Testis (tissue), 3 donors: ENCODE measurements around the gene SP3. TPM values are rescaled to one million over a fixed set of nuclear protein-coding genes. Genes with fewer than 3 reads are reported as not detected.

ENCODE experiments used
- DNase-seq: peaks from one replicate; pipeline ENCODE4 v3.0.0-alpha.2; 2019
- H3K27ac ChIP-seq, 2 donors: fragments of 200-600 bp; sonication (generic); one replicate each; pipeline ENCODE4 v1.5.1; 2019
- H3K27me3 ChIP-seq: fragments of 200-600 bp; sonication (generic); one replicate; pipeline ENCODE4 v1.5.1; 2019
- H3K36me3 ChIP-seq: fragments of 200-600 bp; sonication (generic); one replicate; pipeline ENCODE4 v1.5.1; 2017; ENCODE audit warnings: low read depth; ENCODE audit errors: missing control alignments
- H3K4me1 ChIP-seq: fragments of 200-600 bp; sonication (generic); one replicate; pipeline ENCODE4 v1.5.1; 2019
- H3K4me3 ChIP-seq, 2 donors: fragments of 200-600 bp; sonication (generic); one replicate each; pipeline ENCODE4 v1.5.1; 2017 to 2019
- H3K9me3 ChIP-seq: fragments of 200-600 bp; sonication (generic); one replicate; pipeline ENCODE4 v1.5.1; 2017
- POLR2A ChIP-seq: fragments of 450-650 bp; IDR thresholded peaks from one replicate; pipeline ENCODE4 v1.6.1; 2017; ENCODE audit warnings: antibody characterized with exemption, mild to moderate bottlenecking, moderate library complexity
- WGBS, 2 donors: methylation state at CpG; one replicate each; pipeline ENCODE4 v1.1.5; 2018; 5-methylcytosine and 5-hydroxymethylcytosine counted together
- intact Hi-C: fragments of 100-400 bp; cut with DNase I; formaldehyde crosslinking; loops from one replicate; pipeline ENCODE4 v1.15.1; 2023; ENCODE audit warnings: low total_unique reads
- polyA plus RNA-seq: library from polyadenylated mRNA; stranded (reverse); fragments of 350-450 nt; fragmentation: Illumina TruSeq; extraction: RNeasy Lipid Tissue Mini Kit (QIAGEN cat#74804); gene quantifications from one replicate; pipeline ENCODE4 v1.2.3, GENCODE V29; 2014; ENCODE audit warnings: low read depth, low replicate concordance; ENCODE audit not compliant: insufficient read depth
- total RNA-seq, 2 donors: library from RNA; depleted of rRNA; stranded (reverse); fragments of >200 nt; gene quantifications; one replicate each; pipeline ENCODE4 v1.2.3, GENCODE V29; 2016
- TF ChIP-seq, protein P1 (sequence below), 3 experiments: fragments of 450-650 bp in 2 of 3; fragments of 200-600 bp in 1 of 3; sonication (generic) in 1 of 3; IDR thresholded peaks; one replicate each; pipeline ENCODE4 v1.5.1; 2016 to 2019; ENCODE audit warnings: antibody characterized with exemption in 3 of 3, mild to moderate bottlenecking in 2 of 3, moderate library complexity in 1 of 3

Gene SP3
- total and polyA plus RNA-seq, 3 donors from 2014 or later, result 48.1 to 142 (median 135) TPM

GRCh38 chr2:173993459-173993858 lies 28.3 kb upstream of the SP3 start:
- Histone ChIP-seq H3K27ac (no peak overlapping the region), H3K36me3 (no peaks in the 10 kb centered on the region), H3K4me1 (peaks cover 29% of the 10 kb centered on the region), H3K9me3 (no peaks in the 10 kb centered on the region), H3K27me3 (no peaks in the 10 kb centered on the region), H3K4me3 (no peak overlapping the region)
- TF ChIP-seq, protein P1, sequence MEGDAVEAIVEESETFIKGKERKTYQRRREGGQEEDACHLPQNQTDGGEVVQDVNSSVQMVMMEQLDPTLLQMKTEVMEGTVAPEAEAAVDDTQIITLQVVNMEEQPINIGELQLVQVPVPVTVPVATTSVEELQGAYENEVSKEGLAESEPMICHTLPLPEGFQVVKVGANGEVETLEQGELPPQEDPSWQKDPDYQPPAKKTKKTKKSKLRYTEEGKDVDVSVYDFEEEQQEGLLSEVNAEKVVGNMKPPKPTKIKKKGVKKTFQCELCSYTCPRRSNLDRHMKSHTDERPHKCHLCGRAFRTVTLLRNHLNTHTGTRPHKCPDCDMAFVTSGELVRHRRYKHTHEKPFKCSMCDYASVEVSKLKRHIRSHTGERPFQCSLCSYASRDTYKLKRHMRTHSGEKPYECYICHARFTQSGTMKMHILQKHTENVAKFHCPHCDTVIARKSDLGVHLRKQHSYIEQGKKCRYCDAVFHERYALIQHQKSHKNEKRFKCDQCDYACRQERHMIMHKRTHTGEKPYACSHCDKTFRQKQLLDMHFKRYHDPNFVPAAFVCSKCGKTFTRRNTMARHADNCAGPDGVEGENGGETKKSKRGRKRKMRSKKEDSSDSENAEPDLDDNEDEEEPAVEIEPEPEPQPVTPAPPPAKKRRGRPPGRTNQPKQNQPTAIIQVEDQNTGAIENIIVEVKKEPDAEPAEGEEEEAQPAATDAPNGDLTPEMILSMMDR (IDR thresholded peaks at IDR 0.05), result no peak
- no peak for TF ChIP-seq POLR2A
- DNase-seq, result no peak
- intact Hi-C loops, result no loop called here
- 15 to 38% methylated on average over 1 of the region's 1 CpG for WGBS, 2 donors

GRCh38 chr2:173991856-173992588 lies 26.8 kb upstream of the SP3 start:
- Histone ChIP-seq H3K27me3 (no peaks in the 10 kb centered on the region), H3K4me3 (no peak overlapping the region), H3K27ac (no peak overlapping the region), H3K4me1 (peaks cover 26% of the 10 kb centered on the region), H3K36me3 (no peaks in the 10 kb centered on the region), H3K9me3 (no peaks in the 10 kb centered on the region)
- DNase-seq, result peak; percentile 53
- WGBS, 2 donors, result 57 to 67% methylated on average over 5 of the region's 5 CpGs
- intact Hi-C loops, result no loop called here
- no peak for TF ChIP-seq POLR2A
- TF ChIP-seq, protein P1 (IDR thresholded peaks at IDR 0.05), result no peak

- Histone ChIP-seq H3K9me3 (no peaks in the 10 kb centered on the region), H3K27me3 (no peaks in the 10 kb centered on the region), H3K4me1 (peaks cover 24% of the 10 kb centered on the region), H3K4me3 (no peak overlapping the region), H3K27ac (peak overlapping the region in 1 of 2 donors; percentile 33), H3K36me3 (no peaks in the 10 kb centered on the region)
- intact Hi-C loops, result no loop called here
- peak; percentile 85 for DNase-seq
- no peak for TF ChIP-seq POLR2A
- TF ChIP-seq, protein P1 (IDR thresholded peaks at IDR 0.05), result no peak
- whole genome bisulfite sequencing, 2 donors, result 35 to 52% methylated on average over 13 of the region's 13 CpGs
Measured at GRCh38 chr2:173990970-173991819, 26.0 kb upstream of the SP3 start.

- Histone ChIP-seq H3K4me1 (peaks cover 32% of the 10 kb centered on the region), H3K36me3 (no peaks in the 10 kb centered on the region), H3K27ac (no peak overlapping the region), H3K4me3 (no peak overlapping the region), H3K27me3 (no peaks in the 10 kb centered on the region), H3K9me3 (no peaks in the 10 kb centered on the region)
- DNase-seq, result no peak
- 44 to 46% methylated on average over 6 of the region's 6 CpGs for WGBS, 2 donors
- intact Hi-C loops, result no loop called here
- no peak for TF ChIP-seq POLR2A
- TF ChIP-seq, protein P1 (IDR thresholded peaks at IDR 0.05), result no peak
Measured at GRCh38 chr2:173990245-173990644, 25.1 kb upstream of the SP3 start.
